HG03108 (cell line): ENCODE results near the gene OR6C65.

ENCODE experiments used
- ATAC-seq: cut with Tn5 transposase; IDR thresholded peaks from one replicate; pipeline ENCODE4 v1.9.1; 2021; ENCODE audit warnings: moderate library complexity; ENCODE audit not compliant: unreplicated experiment

The OR6C65 gene

DNA sequence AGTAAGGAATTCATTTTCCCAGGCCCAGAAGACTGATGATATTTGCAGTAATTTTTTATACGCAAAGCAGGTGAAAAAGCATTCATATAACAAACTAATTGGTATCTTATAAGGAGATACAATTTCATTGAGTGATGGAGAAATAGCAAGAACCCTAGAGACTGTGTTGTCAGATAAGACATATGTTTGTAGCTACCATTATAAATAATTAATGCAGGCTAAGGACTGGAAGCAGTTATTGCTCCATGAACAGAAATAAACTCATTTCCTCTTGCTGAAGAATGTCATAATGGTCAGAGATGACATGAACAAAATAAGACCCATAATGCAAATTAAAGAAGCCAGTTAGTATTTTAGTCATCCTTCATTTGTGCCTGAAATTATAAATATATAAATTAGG lies 45.0 kb downstream of the OR6C65 start:
- no peak for ATAC-seq

DNA sequence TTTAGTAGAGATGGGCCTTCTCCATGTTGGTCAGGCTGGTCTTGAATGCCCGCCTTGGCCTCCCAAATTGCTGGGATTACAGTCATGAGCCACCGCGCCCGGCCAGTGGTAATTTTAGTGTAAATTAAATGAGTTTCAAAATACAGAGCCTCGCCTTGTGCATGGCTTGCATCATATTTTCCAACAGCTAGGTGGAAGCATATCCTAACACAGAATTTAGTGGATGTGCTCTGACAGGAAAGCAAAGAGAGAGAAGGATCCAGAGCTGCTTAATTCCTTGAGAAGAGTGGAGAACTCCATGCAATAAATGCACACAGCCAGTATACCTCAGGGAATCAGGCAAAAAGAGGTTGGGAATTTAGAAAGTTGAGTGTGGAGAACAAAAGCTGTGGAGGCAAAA lies 46.0 kb downstream of the OR6C65 start:
- no peak for ATAC-seq

- ATAC-seq: no peak
Measured at GRCh38 chr12:55448825-55449224, 48.5 kb downstream of the OR6C65 start.
